Measurements from ENCODE around the gene DNAJC12. TPM values are rescaled to one million over a fixed set of nuclear protein-coding genes. Genes with fewer than 3 reads are reported as not detected.

DNAJC12 gene
- total RNA-seq, 2 experiments from 2014 or later = not detected

DNA sequence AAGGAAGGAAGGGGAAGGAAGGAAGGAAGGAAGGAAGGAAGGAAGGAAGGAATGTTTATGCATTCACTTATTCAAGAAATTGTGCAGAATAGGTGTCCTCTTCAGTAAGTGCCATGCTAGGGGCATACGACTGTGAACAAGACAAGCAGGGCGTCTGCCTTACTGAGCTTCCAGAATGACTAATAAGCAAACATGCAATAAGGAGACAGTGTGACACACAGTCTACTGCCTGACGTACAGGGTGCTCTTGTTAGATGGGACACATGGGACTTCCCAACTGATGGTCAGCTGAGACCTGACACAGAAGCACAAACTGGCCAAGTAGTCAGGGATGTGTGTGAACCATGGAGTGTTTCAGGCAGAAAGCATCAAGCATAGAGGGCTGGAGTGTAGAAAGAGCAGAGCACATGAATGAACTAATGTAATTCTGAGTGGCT, 18.2 kb downstream of the DNAJC12 start:
- Histone ChIP-seq H3K9me3 (ENCODE audit: control insufficient read depth in 1 of 2, insufficient read depth in 1 of 2, low read length in 2 of 2) (no peaks in the 10 kb centered on the region), H3K4me1 (ENCODE audit: insufficient read depth, low read length) (no peaks in the 10 kb centered on the region), H3K27me3 (ENCODE audit: control insufficient read depth in 1 of 2, insufficient read depth in 2 of 2, low read length in 2 of 2) (no peaks in the 10 kb centered on the region), H3K36me3 (ENCODE audit: insufficient read depth, low read length) (no peaks in the 10 kb centered on the region), H3K4me3 (ENCODE audit: low read length) (no peak overlapping the region), H3K27ac (ENCODE audit: low read depth in 1 of 2, low read length in 2 of 2) (no peak overlapping the region)
- CTCF ChIA-PET = no interaction called here
- TF ChIP-seq CTCF (IDR thresholded peaks at IDR 0.05) = no peak
- H3K27me3 Mint-ChIP-seq = no peaks in the 10 kb centered on the region
- no peak for ATAC-seq (ENCODE audit: poor library complexity)
- intact Hi-C loops (cut with DNase I, micrococcal nuclease) = no loop called here
- POLR2A ChIA-PET = no interaction called here
- no peak overlapping the region for H3K4me3 Mint-ChIP-seq
- no peaks in the 10 kb centered on the region for H3K36me3 Mint-ChIP-seq (ENCODE audit: low read depth)
- DNase-seq = peak in 1 of 14 experiments; percentile 18
- H3K4me1 Mint-ChIP-seq (ENCODE audit: low read depth) = no peaks in the 10 kb centered on the region
- no peaks in the 10 kb centered on the region for H3K9me3 Mint-ChIP-seq
- H3K27ac Mint-ChIP-seq = no peak overlapping the region

DNA sequence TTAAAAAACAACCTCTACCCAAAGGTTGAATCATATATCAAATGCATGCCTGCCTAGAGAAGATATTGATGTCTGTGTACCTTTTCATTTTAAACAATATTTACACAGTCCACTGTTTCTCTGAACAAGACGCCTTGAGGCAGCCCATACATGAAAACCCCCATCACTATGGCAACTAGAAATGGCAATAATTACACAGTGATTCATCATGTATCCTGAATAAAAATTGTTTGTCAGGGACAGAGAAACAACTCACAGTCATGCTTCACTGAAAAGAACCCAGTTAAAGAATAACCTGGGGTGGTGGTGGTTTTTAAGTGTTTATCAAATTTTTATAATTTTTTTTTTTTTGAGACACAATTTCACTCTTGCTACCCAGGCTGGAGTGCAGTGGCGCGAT, 19.7 kb downstream of the DNAJC12 start:
- Mint-ChIP-seq H3K27me3 (no peaks in the 10 kb centered on the region), H3K9me3 (no peaks in the 10 kb centered on the region), H3K27ac (no peak overlapping the region), H3K4me1 (ENCODE audit: low read depth) (no peaks in the 10 kb centered on the region), H3K4me3 (no peak overlapping the region), H3K36me3 (ENCODE audit: low read depth) (no peaks in the 10 kb centered on the region)
- H3K4me3 ChIP-seq (ENCODE audit: low read length) = no peak overlapping the region
- no peaks in the 10 kb centered on the region for H3K27me3 ChIP-seq (ENCODE audit: control insufficient read depth in 1 of 2, insufficient read depth in 2 of 2, low read length in 2 of 2)
- ChIA-PET POLR2A (no interaction called here), CTCF (no interaction called here)
- H3K36me3 ChIP-seq (ENCODE audit: insufficient read depth, low read length) = no peaks in the 10 kb centered on the region
- no peak for TF ChIP-seq CTCF (IDR thresholded peaks at IDR 0.05)
- H3K9me3 ChIP-seq (ENCODE audit: control insufficient read depth in 1 of 2, insufficient read depth in 1 of 2, low read length in 2 of 2) = no peaks in the 10 kb centered on the region
- no peak overlapping the region for H3K27ac ChIP-seq (ENCODE audit: low read depth in 1 of 2, low read length in 2 of 2)
- DNase-seq = no peak
- intact Hi-C loops (cut with DNase I, micrococcal nuclease) = no loop called here
- ATAC-seq (ENCODE audit: poor library complexity) = no peak
- H3K4me1 ChIP-seq (ENCODE audit: insufficient read depth, low read length) = no peaks in the 10 kb centered on the region

- POLR2A ChIA-PET = no interaction called here
- Mint-ChIP-seq H3K36me3 (ENCODE audit: low read depth) (no peaks in the 10 kb centered on the region), H3K4me1 (ENCODE audit: low read depth) (no peaks in the 10 kb centered on the region), H3K27ac (no peak overlapping the region), H3K4me3 (no peak overlapping the region), H3K9me3 (no peaks in the 10 kb centered on the region), H3K27me3 (no peaks in the 10 kb centered on the region)
- H3K36me3 ChIP-seq (ENCODE audit: insufficient read depth, low read length) = no peaks in the 10 kb centered on the region
- ATAC-seq (ENCODE audit: poor library complexity) = no peak
- CTCF ChIA-PET = no interaction called here
- no peak overlapping the region for H3K4me3 ChIP-seq (ENCODE audit: low read length)
- intact Hi-C loops (cut with DNase I, micrococcal nuclease) = no loop called here
- no peak for TF ChIP-seq CTCF (IDR thresholded peaks at IDR 0.05)
- no peak for DNase-seq
- no peaks in the 10 kb centered on the region for H3K9me3 ChIP-seq (ENCODE audit: control insufficient read depth in 1 of 2, insufficient read depth in 1 of 2, low read length in 2 of 2)
- no peak overlapping the region for H3K27ac ChIP-seq (ENCODE audit: low read depth in 1 of 2, low read length in 2 of 2)
- no peaks in the 10 kb centered on the region for H3K27me3 ChIP-seq (ENCODE audit: control insufficient read depth in 1 of 2, insufficient read depth in 2 of 2, low read length in 2 of 2)
- no peaks in the 10 kb centered on the region for H3K4me1 ChIP-seq (ENCODE audit: insufficient read depth, low read length)
Measured at GRCh38 chr10:67816719-67817118, 21.3 kb downstream of the DNAJC12 start.
